H1 (cell line): ENCODE results near the gene SYT13. TPM values are rescaled to one million over a fixed set of nuclear protein-coding genes. Genes with fewer than 3 reads are reported as not detected.

Experiments used
- CTCF ChIA-PET: fragments of 300-600 bp; sonication (Branson Sonifier 250); formaldehyde crosslinking; loops from one replicate; lab custom pipeline; 2021; ENCODE audit not compliant: partially characterized antibody; lab: Charles Lee
- POLR2A ChIA-PET: fragments of 300-600 bp; sonication (Branson Sonifier 250); formaldehyde crosslinking; loops from one replicate; lab custom pipeline; 2021; ENCODE audit warnings: inconsistent platforms; ENCODE audit not compliant: partially characterized antibody; lab: Charles Lee
- DNase-seq, 2 experiments: peaks; one replicate each; pipeline versions ENCODE4 v3.0.0 to v3.0.0-alpha.2; 2010 to 2022; ENCODE audit warnings: low spot score in 2 of 2, low read depth in 1 of 2, mixed read lengths in 1 of 2
- FAIRE-seq: peaks from 2 replicates; lab custom pipeline; 2011; peaks lifted over from hg19 to GRCh38; lab: Jason Lieb, UNC
- H2AFZ ChIP-seq: 2 replicates; pipeline ENCODE4 v1.8.1; 2012; ENCODE audit warnings: low read length, inconsistent platforms
- H2AK5ac ChIP-seq: 2 replicates; pipeline ENCODE4 v1.6.1; 2013; ENCODE audit warnings: low read depth, low read length
- H2BK120ac ChIP-seq: replicated peaks from 2 replicates; pipeline ENCODE3; 2013; ENCODE audit warnings: low read depth, low read length, inconsistent platforms
- H2BK12ac ChIP-seq: 2 replicates; pipeline ENCODE4 v1.6.1; 2013; ENCODE audit warnings: low read depth, low read length
- H2BK15ac ChIP-seq: 2 replicates; pipeline ENCODE4 v1.6.1; 2013; ENCODE audit warnings: low read length
- H2BK20ac ChIP-seq: 2 replicates; pipeline ENCODE4 v1.6.1; 2013; ENCODE audit warnings: low read length
- H2BK5ac ChIP-seq: 2 replicates; pipeline ENCODE4 v1.6.1; 2013; ENCODE audit warnings: low read depth, low read length
- H3K14ac ChIP-seq: 2 replicates; pipeline ENCODE4 v1.6.1; 2013; ENCODE audit warnings: inconsistent platforms; ENCODE audit not compliant: insufficient read length
- H3K18ac ChIP-seq: 2 replicates; pipeline ENCODE4 v1.6.1; 2013; ENCODE audit warnings: low read length; ENCODE audit errors: extremely low read depth
- H3K23ac ChIP-seq: 2 replicates; pipeline ENCODE4 v1.6.1; 2013; ENCODE audit warnings: inconsistent platforms; ENCODE audit not compliant: insufficient read length
- H3K23me2 ChIP-seq: 2 replicates; pipeline ENCODE4 v1.6.1; 2013; ENCODE audit warnings: low read depth, low read length
- H3K27ac ChIP-seq: 2 replicates; pipeline ENCODE4 v1.6.1; 2011; ENCODE audit warnings: low read depth, low read length, inconsistent platforms
- H3K27me3 ChIP-seq, 4 experiments: replicated peaks in 1 of 4; 1 replicate in 1 of 4; 2 replicates in 3 of 4; pipeline versions ENCODE4 v1.6.1 to v1.8.1; 2011 to 2013; ENCODE audit warnings: low read length in 3 of 4, mild to moderate bottlenecking in 3 of 4, inconsistent platforms in 2 of 4, mixed read lengths in 2 of 4, moderate library complexity in 1 of 4; ENCODE audit not compliant: control insufficient read depth in 3 of 4, insufficient read depth in 3 of 4; ENCODE audit errors: extremely low read depth in 1 of 4
- H3K36me3 ChIP-seq, 4 experiments: 2 replicates each; pipeline versions ENCODE4 v1.6.1 to v1.8.1; 2011 to 2013; ENCODE audit warnings: mild to moderate bottlenecking in 4 of 4, low read length in 3 of 4, moderate library complexity in 2 of 4, control low read depth in 1 of 4, inconsistent platforms in 1 of 4; ENCODE audit not compliant: insufficient read depth in 4 of 4, control insufficient read depth in 2 of 4
- H3K4ac ChIP-seq: replicated peaks from 2 replicates; pipeline ENCODE3; 2013; ENCODE audit warnings: low read length, low read depth, mixed read lengths, inconsistent platforms; ENCODE audit not compliant: insufficient read length
- H3K4me1 ChIP-seq, 4 experiments: replicated peaks in 1 of 4; 1 replicate in 1 of 4; 2 replicates in 3 of 4; pipeline versions ENCODE4 v1.6.1 to v1.8.1; 2011 to 2013; ENCODE audit warnings: low read length in 3 of 4, inconsistent platforms in 2 of 4, mixed read lengths in 1 of 4; ENCODE audit not compliant: insufficient read depth in 4 of 4, control insufficient read depth in 3 of 4
- H3K4me2 ChIP-seq, 2 experiments: 2 replicates each; pipeline versions ENCODE4 v1.6.1 to v1.8.1; 2011 to 2013; ENCODE audit warnings: low read depth in 2 of 2, low read length in 2 of 2, control low read depth in 1 of 2, inconsistent platforms in 1 of 2, mild to moderate bottlenecking in 1 of 2; ENCODE audit not compliant: insufficient read depth in 1 of 2
- H3K4me3 ChIP-seq, 4 experiments: fragments of 200-600, 300-600 bp in 1 of 4; sonication (generic), shearing (Covaris generic), sonication (Bioruptor Twin) in 1 of 4; 2 replicates each; pipeline versions ENCODE4 v1.5.1 to v1.8.1; 2011 to 2016; ENCODE audit warnings: low read length in 4 of 4, low read depth in 3 of 4, control low read depth in 2 of 4, inconsistent platforms in 2 of 4, mild to moderate bottlenecking in 2 of 4, mixed read lengths in 1 of 4, moderate library complexity in 1 of 4; ENCODE audit not compliant: insufficient read depth in 2 of 4; ENCODE audit errors: extremely low read depth in 1 of 4
- H3K56ac ChIP-seq: replicated peaks from 2 replicates; pipeline ENCODE3; 2013; ENCODE audit warnings: low read depth, mild to moderate bottlenecking, mixed read lengths, low read length, inconsistent platforms; ENCODE audit not compliant: insufficient read length
- H3K79me1 ChIP-seq: 2 replicates; pipeline ENCODE4 v1.6.1; 2013; ENCODE audit warnings: low read depth, low read length, control low read depth
- H3K79me2 ChIP-seq, 2 experiments: 2 replicates each; pipeline versions ENCODE4 v1.6.1 to v1.8.1; 2012 to 2013; ENCODE audit warnings: low read length in 2 of 2, mild to moderate bottlenecking in 2 of 2, inconsistent platforms in 1 of 2; ENCODE audit not compliant: insufficient read depth in 2 of 2, control insufficient read depth in 1 of 2
- H3K9ac ChIP-seq, 4 experiments: replicated peaks in 1 of 4; 1 replicate in 1 of 4; 2 replicates in 3 of 4; pipeline versions ENCODE4 v1.6.1 to v1.8.1; 2011 to 2013; ENCODE audit warnings: low read depth in 3 of 4, low read length in 3 of 4, control low read depth in 2 of 4, mild to moderate bottlenecking in 2 of 4, moderate library complexity in 2 of 4, inconsistent platforms in 1 of 4; ENCODE audit errors: extremely low read depth in 1 of 4
- H3K9me3 ChIP-seq, 2 experiments: 2 replicates each; pipeline versions ENCODE4 v1.6.1 to v1.8.1; 2012 to 2013; ENCODE audit warnings: mild to moderate bottlenecking in 2 of 2, moderate library complexity in 2 of 2, control low read depth in 1 of 2, inconsistent platforms in 1 of 2, low read depth in 1 of 2, low read length in 1 of 2, mixed read lengths in 1 of 2; ENCODE audit not compliant: insufficient read depth in 2 of 2
- H4K20me1 ChIP-seq, 2 experiments: replicated peaks in 1 of 2; 2 replicates each; pipeline versions ENCODE3 to v1.8.1; 2011 to 2013; ENCODE audit warnings: inconsistent platforms in 2 of 2, low read length in 2 of 2, mild to moderate bottlenecking in 1 of 2; ENCODE audit not compliant: insufficient read depth in 2 of 2, control insufficient read depth in 1 of 2
- H4K5ac ChIP-seq: 2 replicates; pipeline ENCODE4 v1.6.1; 2013; ENCODE audit warnings: low read length, low read depth, mixed read lengths, inconsistent platforms; ENCODE audit not compliant: insufficient read length
- H4K8ac ChIP-seq: 2 replicates; pipeline ENCODE4 v1.8.0; 2013; ENCODE audit warnings: mild to moderate bottlenecking, moderate library complexity, low read length, inconsistent platforms; ENCODE audit not compliant: insufficient read depth; ENCODE audit errors: extremely low read depth
- H4K91ac ChIP-seq: replicated peaks from 2 replicates; pipeline ENCODE3; 2013; ENCODE audit warnings: low read length, mixed read lengths, inconsistent platforms; ENCODE audit not compliant: insufficient read length
- ATF3 ChIP-seq: IDR thresholded peaks from 2 replicates; pipeline ENCODE4 v1.6.1; 2011; ENCODE audit warnings: low read depth, mild to moderate bottlenecking, low read length; ENCODE audit not compliant: insufficient read depth
- BACH1 ChIP-seq: IDR thresholded peaks from 2 replicates; pipeline ENCODE4 v1.6.1; 2012; ENCODE audit warnings: low read length, improper control_type of control experiment
- BCL11A ChIP-seq, 2 experiments: IDR thresholded peaks; one replicate each; pipeline ENCODE4 v1.6.1; 2011; ENCODE audit warnings: low read depth in 2 of 2, low read length in 2 of 2, mild to moderate bottlenecking in 2 of 2
- CHD1 ChIP-seq: IDR thresholded peaks from 2 replicates; pipeline ENCODE4 v1.6.1; 2012; ENCODE audit warnings: low read depth, low read length, improper control_type of control experiment
- CREB1 ChIP-seq: IDR thresholded peaks from 2 replicates; pipeline ENCODE4 v1.6.1; 2012; ENCODE audit warnings: inconsistent platforms
- CTBP2 ChIP-seq: IDR thresholded peaks from 2 replicates; pipeline ENCODE4 v1.7.0; 2011; ENCODE audit warnings: borderline replicate concordance, mild to moderate bottlenecking, moderate library complexity, mixed read lengths, low read length; ENCODE audit not compliant: insufficient read depth, insufficient read length
- JUN ChIP-seq: IDR thresholded peaks from 2 replicates; pipeline ENCODE4 v1.6.1; 2011; ENCODE audit warnings: low read depth, mild to moderate bottlenecking, improper control_type of control experiment, low read length
- KDM1A ChIP-seq: fragments of 200-600, 300-600 bp; sonication (generic); IDR thresholded peaks from 2 replicates; pipeline ENCODE4 v1.7.1; 2016; ENCODE audit warnings: mild to moderate bottlenecking, low read length, borderline replicate concordance
- POLR2AphosphoS5 ChIP-seq: IDR thresholded peaks from 2 replicates; pipeline ENCODE4 v1.6.1; 2011; ENCODE audit warnings: low read depth, low read length
- POU5F1 ChIP-seq: IDR thresholded peaks from 2 replicates; pipeline ENCODE4 v1.6.1; 2011; ENCODE audit warnings: low read depth, mild to moderate bottlenecking, low read length, moderate library complexity
- RXRA ChIP-seq: IDR thresholded peaks from 2 replicates; pipeline ENCODE4 v1.6.1; 2011; ENCODE audit warnings: low read depth, mild to moderate bottlenecking, low read length, moderate library complexity; ENCODE audit not compliant: insufficient read depth
- USF2 ChIP-seq: IDR thresholded peaks from 2 replicates; pipeline ENCODE4 v1.6.1; 2011; ENCODE audit warnings: low read length, improper control_type of control experiment
- WGBS, 2 experiments: shearing (Covaris generic) in 1 of 2; methylation state at CpG; one replicate each; pipeline versions ENCODE4 v1.1.6 to v1.1.7; 2013 to 2015; ENCODE audit warnings: low lambda C conversion rate in 2 of 2, mixed read lengths in 2 of 2, inconsistent platforms in 1 of 2, low coverage in 1 of 2, missing lambda C conversion rate in 1 of 2; ENCODE audit not compliant: insufficient replicate concordance in 2 of 2, insufficient coverage in 1 of 2, insufficient read length in 1 of 2; ENCODE audit errors: extremely low coverage in 1 of 2, missing lambda C conversion rate in 1 of 2; 5-methylcytosine and 5-hydroxymethylcytosine counted together
- polyA plus RNA-seq, 7 experiments: library from polyadenylated mRNA; depleted of rRNA in 3 of 7; stranded (reverse) in 5 of 7; unstranded in 2 of 7; fragments of >200 nt in 5 of 7; fragments of 200-250 nt in 2 of 7; gene quantifications; 1 replicate in 5 of 7; 2 replicates in 1 of 7; 4 replicates in 1 of 7; pipeline versions ENCODE4 v1.2.1 to v1.2.3, GENCODE V29; 2011 to 2013; ENCODE audit warnings: missing spikeins in 2 of 7, mixed read lengths in 2 of 7
- total RNA-seq: library from RNA; stranded (reverse); fragmentation: NEBNext Ultra II Directional; extraction: Animal tissue kit (Norgen Biotek cat#: 25700); gene quantifications from 2 replicates; pipeline ENCODE4 v1.2.1, GENCODE V29; 2021
- TF ChIP-seq, protein P1 (sequence below): IDR thresholded peaks from 2 replicates; pipeline ENCODE4 v1.6.1; 2012; ENCODE audit warnings: inconsistent platforms

SYT13 gene
- total and polyA plus RNA-seq, 2 of the 8 experiments (the other 6 are each of a cell fraction or from before 2014, with no cell fraction given) = 4.8 to 13.2 TPM

DNA sequence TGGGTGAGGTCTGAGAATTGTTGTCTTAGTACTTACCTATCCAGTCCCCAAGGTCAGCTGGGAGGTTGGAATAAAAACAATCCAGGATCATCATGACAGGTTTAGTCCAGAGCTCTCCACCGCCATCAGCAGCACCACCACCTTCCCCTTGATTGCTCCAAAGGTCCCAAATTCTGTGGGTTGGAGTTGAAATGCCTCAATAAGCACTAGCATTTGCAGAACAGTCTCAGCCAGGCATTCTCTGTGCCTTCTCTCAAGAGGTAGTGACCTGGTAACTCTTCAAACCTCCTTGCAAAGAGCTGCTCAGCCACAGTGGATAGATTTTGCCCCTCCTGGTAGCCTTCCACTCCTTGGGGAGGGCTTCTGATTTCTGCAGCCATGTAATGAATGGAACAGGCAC is 70.1 kb downstream of the SYT13 start:
- Histone ChIP-seq H3K9me3 (no peaks in the 10 kb centered on the region), H2BK120ac (no peak overlapping the region), H2BK12ac (no peak overlapping the region), H4K8ac (no peak overlapping the region), H2AFZ (no peak overlapping the region), H3K4me1 (no peaks in the 10 kb centered on the region; a peak in 1 of 7 replicates), H2BK20ac (no peak overlapping the region), H3K27ac (no peak overlapping the region), H3K27me3 (no peaks in the 10 kb centered on the region), H3K4me2 (no peak overlapping the region), H4K20me1 (no peaks in the 10 kb centered on the region), H3K23me2 (no peaks in the 10 kb centered on the region), H3K4me3 (no peak overlapping the region), H4K5ac (no peak overlapping the region), H4K91ac (no peak overlapping the region), H3K79me2 (no peaks in the 10 kb centered on the region), H2AK5ac (no peak overlapping the region), H3K9ac (no peak overlapping the region), H3K79me1 (no peaks in the 10 kb centered on the region), H2BK15ac (no peak overlapping the region), H3K56ac (no peak overlapping the region), H3K4ac (no peak overlapping the region), H3K14ac (no peak overlapping the region), H3K23ac (no peak overlapping the region), H2BK5ac (no peak overlapping the region), H3K36me3 (no peaks in the 10 kb centered on the region), H3K18ac (no peak overlapping the region)
- ChIA-PET POLR2A (no interaction called here), CTCF (interaction anchor here (0.6 to 5.8 kb wide), 8 partner anchors 11 to 290 kb away, joined by 3 to 49 read pairs (median 3); no protein-coding TSS in a partner anchor)
- FAIRE-seq (no peak), DNase-seq (no peak)
- 92% methylated on average over 1 of the region's 1 CpG; no CpG with 5 or more reads in 1 of the 2 experiments for WGBS, 2 experiments
- TF ChIP-seq KDM1A = no peak
- no peak for TF ChIP-seq CREB1
- TF ChIP-seq BCL11A (IDR thresholded peaks at IDR 0.05; ENCODE audit: low read depth in 2 of 2, low read length in 2 of 2) = no peak
- no peak for TF ChIP-seq CTBP2
- no peak for TF ChIP-seq POU5F1
- no peak for TF ChIP-seq POLR2AphosphoS5
- TF ChIP-seq ATF3 = no peak
- no peak for TF ChIP-seq BACH1
- no peak for TF ChIP-seq CHD1
- TF ChIP-seq JUN = no peak
- TF ChIP-seq USF2 = no peak
- TF ChIP-seq RXRA = no peak
- TF ChIP-seq, protein P1, sequence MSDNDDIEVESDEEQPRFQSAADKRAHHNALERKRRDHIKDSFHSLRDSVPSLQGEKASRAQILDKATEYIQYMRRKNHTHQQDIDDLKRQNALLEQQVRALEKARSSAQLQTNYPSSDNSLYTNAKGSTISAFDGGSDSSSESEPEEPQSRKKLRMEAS = no peak
